HG02981 (cell line): ENCODE results near the gene BLOC1S2.
"Not testable (repeated sequence)": the region's sequence is repeated elsewhere in the genome, so short reads cannot be mapped to it uniquely, and the experiment has no call there.

ENCODE experiments used
- ATAC-seq: cut with Tn5 transposase; IDR thresholded peaks from one replicate; pipeline ENCODE4 v1.9.1; 2021; ENCODE audit warnings: mild to moderate bottlenecking, moderate library complexity; ENCODE audit not compliant: unreplicated experiment

BLOC1S2 gene

DNA sequence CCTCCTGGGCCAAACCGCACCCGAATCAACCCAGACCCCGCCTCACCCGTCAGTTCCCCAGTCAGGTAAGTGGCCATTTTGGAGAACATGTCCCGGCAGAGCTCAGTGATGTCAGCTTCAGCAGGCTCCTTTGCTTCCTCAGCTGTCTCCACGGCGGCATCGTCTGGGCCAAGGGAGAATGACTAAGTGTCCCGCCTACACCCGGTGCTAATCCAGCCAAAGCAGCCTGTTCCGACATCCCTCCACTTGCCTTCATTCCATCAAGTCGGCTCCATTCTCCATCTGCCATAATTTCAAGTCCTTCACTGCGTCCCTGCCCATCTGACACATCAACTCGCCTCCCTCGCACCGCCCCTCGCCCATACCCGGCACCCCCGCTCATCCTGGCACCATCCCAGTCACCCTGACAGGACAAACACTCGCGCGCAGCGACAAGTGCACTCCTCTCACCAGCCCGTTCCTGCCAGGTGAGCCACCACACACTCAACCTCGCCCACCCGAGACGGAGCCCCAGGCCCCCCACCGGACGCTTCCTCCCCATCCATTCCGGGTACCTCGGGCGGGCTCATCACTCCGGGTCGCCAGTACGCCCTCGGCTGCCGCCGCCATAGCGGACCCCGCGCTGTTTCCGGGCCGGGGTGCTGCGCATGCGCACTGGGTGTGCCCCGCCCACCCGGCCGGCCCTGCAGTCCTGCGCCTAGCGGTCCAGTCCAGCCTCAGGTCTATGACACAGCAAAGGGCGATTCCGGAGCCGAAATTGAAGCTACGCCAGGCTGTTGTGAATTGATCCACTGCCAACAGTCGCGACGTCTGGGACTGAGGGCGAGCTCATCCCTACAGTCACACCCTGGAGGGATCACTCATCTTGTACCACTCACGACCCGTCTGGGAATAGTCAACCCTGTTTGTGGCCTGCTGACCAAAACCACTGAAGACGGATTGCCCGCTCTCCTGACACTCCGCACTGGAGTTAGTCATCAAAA is at the start of gene BLOC1S2:
Gene BLOC1S2, minus strand, starts transcription at position 630 of the 983 bp plus-strand sequence. Its CDS starts 21 bp downstream, at position 609.
- ATAC-seq: peak; percentile 81

DNA sequence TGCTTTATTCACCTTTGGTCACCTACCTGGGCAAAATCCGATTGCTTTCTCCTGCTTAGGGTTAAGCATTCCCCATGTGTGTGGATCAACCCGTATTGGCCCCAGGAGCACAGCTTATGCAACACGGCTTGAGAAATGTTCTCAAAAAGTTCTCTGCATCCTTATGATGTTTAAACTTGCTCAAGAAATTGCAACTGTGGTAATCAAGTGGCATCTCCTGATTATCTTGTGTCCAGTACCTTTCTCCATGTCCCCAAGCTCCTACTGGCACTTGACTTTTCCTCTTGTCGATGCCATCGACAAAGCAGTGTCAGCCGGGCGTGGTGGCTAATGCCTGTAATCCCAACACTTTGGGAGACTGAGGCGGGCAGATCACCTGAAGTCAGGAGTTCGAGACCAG is 48.3 kb upstream of the BLOC1S2 start:
- no peak for ATAC-seq

DNA sequence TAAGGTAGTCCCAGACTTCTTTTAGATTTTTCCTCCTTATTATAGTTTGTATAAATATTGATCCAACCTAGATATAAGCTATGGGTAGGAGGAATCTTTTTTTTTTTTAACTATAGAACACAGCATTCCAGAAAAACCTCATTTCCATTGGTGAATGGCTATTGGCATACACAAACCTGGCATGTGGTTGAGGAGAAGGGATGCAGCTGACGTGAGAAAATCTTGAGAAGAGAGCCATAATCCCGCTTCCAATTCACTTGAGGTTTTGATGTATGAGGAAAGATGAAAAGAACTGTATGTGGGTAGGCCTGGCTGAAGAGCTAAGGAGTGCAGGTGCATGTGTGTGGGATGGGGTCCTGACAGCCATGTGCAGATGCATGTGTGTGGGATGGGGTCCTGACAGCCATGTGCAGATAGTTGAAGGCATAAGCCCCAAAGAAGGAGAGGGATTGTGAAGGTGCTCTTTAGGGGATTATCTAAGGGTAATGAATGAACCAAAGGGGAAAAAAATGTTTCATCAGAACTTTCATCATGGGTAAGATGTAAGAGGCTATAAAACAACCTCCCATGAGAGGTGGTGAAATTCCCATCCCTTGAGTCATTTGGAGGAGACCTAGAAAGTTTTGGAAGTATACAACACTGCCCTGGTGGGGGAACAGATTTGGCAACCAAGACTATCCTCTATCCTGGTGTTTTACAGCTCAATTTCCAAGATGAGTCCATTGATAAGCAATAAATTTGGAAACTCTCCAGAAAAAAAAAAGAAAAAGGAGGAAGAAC is 47.4 kb upstream of the BLOC1S2 start:
- no peak for ATAC-seq

GRCh38 chr10:100333106-100333505 is 46.6 kb upstream of the BLOC1S2 start:
- ATAC-seq: no peak

GRCh38 chr10:100330079-100330478 is 43.6 kb upstream of the BLOC1S2 start, which contains the start of gene PKD2L1:
PKD2L1 (minus strand) TSS chr10:100330228; CDS start chr10:100330103, 125 bp downstream.
- no peak for ATAC-seq

DNA sequence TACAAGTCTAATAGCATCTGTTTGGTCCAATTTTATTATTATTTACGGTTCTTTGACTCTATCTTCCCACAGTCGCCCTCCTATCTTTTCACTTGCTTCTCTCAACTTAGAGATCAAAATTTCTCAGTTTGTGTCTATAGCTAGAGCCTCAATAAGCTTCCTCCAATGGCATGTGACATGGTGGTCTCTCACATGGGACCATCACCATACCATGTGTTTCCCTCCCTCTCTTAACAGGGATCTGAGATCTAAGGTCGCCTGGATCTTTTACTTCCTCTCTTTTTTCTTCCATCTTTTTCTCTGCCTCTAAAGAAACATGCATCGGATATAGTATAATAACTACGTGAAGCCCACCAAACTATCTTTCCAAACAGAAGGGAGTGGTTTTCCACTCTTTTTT is 41.7 kb upstream of the BLOC1S2 start:
- ATAC-seq: no peak

- no peak for ATAC-seq
Observed at GRCh38 chr10:100327718-100328009, 41.2 kb upstream of the BLOC1S2 start.

- peak; percentile 98 for ATAC-seq
Observed at GRCh38 chr10:100327007-100327717, 40.7 kb upstream of the BLOC1S2 start.

DNA sequence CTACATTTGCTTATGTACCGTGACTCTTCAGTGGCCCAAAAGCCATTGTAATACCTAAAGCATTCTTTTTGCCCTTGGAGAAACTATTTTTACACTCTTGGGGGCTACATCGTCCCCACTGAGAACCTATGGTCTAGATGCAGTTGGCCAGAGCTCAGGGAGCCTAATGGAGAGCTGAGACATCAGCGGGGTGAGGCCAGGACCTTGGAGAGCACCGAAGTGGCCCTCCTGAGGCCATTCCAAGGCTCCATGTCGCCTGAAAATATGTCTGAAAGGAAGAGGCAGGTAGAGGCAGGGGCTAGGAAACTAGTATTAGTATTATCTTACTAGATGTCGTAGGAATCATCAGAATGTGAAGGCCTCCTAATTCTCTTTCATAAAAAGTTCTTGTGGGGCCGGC is 38.7 kb upstream of the BLOC1S2 start:
- ATAC-seq: no peak

- no peak for ATAC-seq
Observed at GRCh38 chr10:100319707-100320402, 33.4 kb upstream of the BLOC1S2 start.

DNA sequence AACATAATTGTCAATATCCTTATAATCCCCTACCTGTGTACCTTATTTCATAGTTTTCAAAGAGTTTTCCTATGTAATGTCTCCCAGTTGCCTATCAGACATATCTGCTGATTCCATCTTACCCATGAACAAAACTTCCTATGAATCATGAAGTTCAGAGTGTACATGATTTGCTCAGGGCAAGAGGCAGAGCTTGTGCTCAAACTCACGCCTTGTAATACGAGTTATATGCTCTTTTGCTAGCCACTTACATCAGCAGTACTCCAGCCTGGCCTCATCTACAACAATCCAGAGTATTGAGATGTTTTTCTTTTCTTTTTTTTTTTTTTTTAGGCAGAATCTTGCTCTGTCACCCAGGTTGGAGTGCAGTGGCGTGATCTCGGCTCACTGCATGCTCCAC is 31.7 kb upstream of the BLOC1S2 start:
- no peak for ATAC-seq

DNA sequence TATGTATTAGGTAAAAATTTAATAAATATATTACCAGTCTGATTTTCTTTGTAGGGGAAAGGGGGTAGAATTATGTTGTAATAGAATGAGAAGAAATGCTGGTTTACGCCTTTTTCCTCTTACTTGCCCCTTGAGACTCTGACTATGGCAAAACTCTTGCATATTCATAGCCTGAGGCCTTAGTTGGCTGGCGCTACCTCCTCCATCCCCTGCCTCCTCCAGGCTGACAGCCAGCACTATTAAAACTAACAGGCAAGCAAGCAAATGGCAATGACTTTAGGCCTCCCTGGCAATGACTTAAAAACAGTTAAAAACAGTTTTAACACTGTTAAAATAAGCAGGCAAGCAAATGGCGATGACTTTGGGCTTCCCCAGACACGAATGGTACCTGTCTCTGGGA is 29.1 kb upstream of the BLOC1S2 start:
- ATAC-seq: no peak

- ATAC-seq: no peak
Observed at GRCh38 chr10:100311298-100311697, 24.8 kb upstream of the BLOC1S2 start.

- no peak for ATAC-seq
Observed at GRCh38 chr10:100307684-100308083, 21.2 kb upstream of the BLOC1S2 start.

GRCh38 chr10:100306861-100307260 is 20.4 kb upstream of the BLOC1S2 start:
- no peak for ATAC-seq

- ATAC-seq: no peak
Observed at GRCh38 chr10:100304414-100304813, 17.9 kb upstream of the BLOC1S2 start.

GRCh38 chr10:100303724-100304319 is 17.3 kb upstream of the BLOC1S2 start:
- no peak for ATAC-seq

- not testable (repeated sequence) for ATAC-seq
Observed at GRCh38 chr10:100301123-100301522, 14.6 kb upstream of the BLOC1S2 start.

- ATAC-seq: no peak
Observed at GRCh38 chr10:100297242-100297641, 10.8 kb upstream of the BLOC1S2 start.

DNA sequence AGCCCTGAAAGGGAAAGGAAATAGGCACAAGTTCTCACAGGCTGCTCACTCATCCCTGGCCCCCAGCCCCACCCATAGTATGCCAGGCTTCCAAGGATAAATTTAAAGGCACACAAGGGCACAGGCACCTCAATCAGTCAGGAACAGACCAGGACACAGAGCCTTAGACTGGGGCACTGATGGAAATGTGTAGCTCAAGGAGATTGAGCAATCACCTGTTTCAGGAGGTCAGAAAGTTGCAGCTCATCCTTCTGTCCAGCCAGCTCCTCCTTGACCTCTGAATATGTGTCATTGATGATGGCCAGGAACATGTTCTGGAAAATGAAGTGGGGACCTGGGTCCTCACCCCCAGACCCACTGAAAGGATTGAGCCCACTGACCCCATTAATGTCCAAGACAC is 6.6 kb upstream of the BLOC1S2 start:
- no peak for ATAC-seq
